Parathyroid adenoma (tissue), 2 donors: ENCODE data around the gene TBC1D20.

Experiments
- H2AFZ ChIP-seq: fragments of 300-600 bp; sonication (generic); one replicate; pipeline ENCODE4 v1.7.0; 2017; ENCODE audit warnings: antibody characterized with exemption, mild to moderate bottlenecking
- H3K27ac ChIP-seq: fragments of 300-600 bp; sonication (generic); one replicate; pipeline ENCODE4 v1.7.0; 2017
- H3K27me3 ChIP-seq: fragments of 300-600 bp; sonication (generic); one replicate; pipeline ENCODE4 v1.7.0; 2017; ENCODE audit warnings: low read length; ENCODE audit not compliant: control insufficient read depth, insufficient read depth
- H3K36me3 ChIP-seq: fragments of 300-600 bp; sonication (generic); one replicate; pipeline ENCODE4 v1.7.0; 2017; ENCODE audit warnings: low read length; ENCODE audit not compliant: control insufficient read depth, insufficient read depth
- H3K4me1 ChIP-seq: fragments of 300-600 bp; sonication (generic); one replicate; pipeline ENCODE4 v1.7.0; 2017; ENCODE audit warnings: control low read depth
- H3K4me2 ChIP-seq: fragments of 300-600 bp; sonication (generic); one replicate; pipeline ENCODE4 v1.7.0; 2017; ENCODE audit warnings: low read length
- H3K4me3 ChIP-seq: fragments of 300-600 bp; sonication (generic); one replicate; pipeline ENCODE4 v1.7.0; 2017; ENCODE audit warnings: low read depth, low read length
- H3K79me2 ChIP-seq: fragments of 300-600 bp; sonication (generic); one replicate; pipeline ENCODE4 v1.7.0; 2017; ENCODE audit warnings: control low read depth
- H3K9ac ChIP-seq: fragments of 300-600 bp; sonication (generic); one replicate; pipeline ENCODE4 v1.7.0; 2017; ENCODE audit warnings: mild to moderate bottlenecking
- H3K9me3 ChIP-seq: fragments of 300-600 bp; sonication (generic); one replicate; pipeline ENCODE4 v1.7.0; 2017; ENCODE audit warnings: low read length; ENCODE audit not compliant: control insufficient read depth
- CTCF ChIP-seq: fragments of 300-600 bp; sonication (generic); IDR thresholded peaks from one replicate; pipeline ENCODE4 v1.7.0; 2017; ENCODE audit warnings: antibody characterized with exemption, mild to moderate bottlenecking
- donor health status: primary hyperparathyroidism.

Gene TBC1D20

GRCh38 chr20:434661-435419 lies 27.5 kb downstream of the TBC1D20 start:
- H3K36me3 ChIP-seq: no peaks in the 10 kb centered on the region
- no peak overlapping the region for H2AFZ ChIP-seq
- H3K27me3 ChIP-seq: no peaks in the 10 kb centered on the region
- no peak overlapping the region for H3K9ac ChIP-seq
- H3K4me3 ChIP-seq: no peak overlapping the region
- H3K79me2 ChIP-seq: no peaks in the 10 kb centered on the region
- no peaks in the 10 kb centered on the region for H3K4me1 ChIP-seq
- no peak overlapping the region for H3K4me2 ChIP-seq
- H3K9me3 ChIP-seq: no peaks in the 10 kb centered on the region
- no peak for TF ChIP-seq CTCF
- no peak overlapping the region for H3K27ac ChIP-seq

GRCh38 chr20:434221-434620 lies 28.1 kb downstream of the TBC1D20 start:
- Histone ChIP-seq H3K27ac (no peak overlapping the region), H3K4me3 (no peak overlapping the region), H3K9ac (no peak overlapping the region), H3K79me2 (no peaks in the 10 kb centered on the region), H3K4me1 (no peaks in the 10 kb centered on the region), H3K27me3 (no peaks in the 10 kb centered on the region), H3K9me3 (no peaks in the 10 kb centered on the region), H3K4me2 (no peak overlapping the region), H2AFZ (no peak overlapping the region), H3K36me3 (no peaks in the 10 kb centered on the region)
- no peak for TF ChIP-seq CTCF

GRCh38 chr20:433300-433975 lies 28.9 kb downstream of the TBC1D20 start:
- Histone ChIP-seq H3K4me2 (no peak overlapping the region), H2AFZ (no peak overlapping the region), H3K4me3 (no peak overlapping the region), H3K36me3 (no peaks in the 10 kb centered on the region), H3K9ac (no peak overlapping the region), H3K27me3 (no peaks in the 10 kb centered on the region), H3K4me1 (no peaks in the 10 kb centered on the region), H3K9me3 (no peaks in the 10 kb centered on the region), H3K27ac (no peak overlapping the region), H3K79me2 (no peaks in the 10 kb centered on the region)
- no peak for TF ChIP-seq CTCF

- H3K27me3 ChIP-seq: no peaks in the 10 kb centered on the region
- H3K36me3 ChIP-seq: no peaks in the 10 kb centered on the region
- no peak overlapping the region for H3K4me2 ChIP-seq
- H3K9ac ChIP-seq: no peak overlapping the region
- TF ChIP-seq CTCF: no peak
- H3K9me3 ChIP-seq: no peaks in the 10 kb centered on the region
- H3K79me2 ChIP-seq: no peaks in the 10 kb centered on the region
- H3K4me1 ChIP-seq: no peaks in the 10 kb centered on the region
- no peak overlapping the region for H3K27ac ChIP-seq
- H2AFZ ChIP-seq: no peak overlapping the region
- no peak overlapping the region for H3K4me3 ChIP-seq
Measured at GRCh38 chr20:432677-433299, 29.5 kb downstream of the TBC1D20 start.
